Transverse colon (tissue), 3 donors: ENCODE data around the gene DRGX.

ENCODE experiments used
- POLR2A ChIP-seq: fragments of 450-650 bp; IDR thresholded peaks from one replicate; pipeline ENCODE4 v1.6.1; 2016; ENCODE audit warnings: antibody characterized with exemption, mild to moderate bottlenecking, moderate library complexity
- POLR2AphosphoS5 ChIP-seq, 3 donors: sonication (generic); formaldehyde crosslinking; IDR thresholded peaks; one replicate each; pipeline ENCODE4 v1.6.1; 2016; ENCODE audit warnings: antibody characterized with exemption in 3 of 3

DNA sequence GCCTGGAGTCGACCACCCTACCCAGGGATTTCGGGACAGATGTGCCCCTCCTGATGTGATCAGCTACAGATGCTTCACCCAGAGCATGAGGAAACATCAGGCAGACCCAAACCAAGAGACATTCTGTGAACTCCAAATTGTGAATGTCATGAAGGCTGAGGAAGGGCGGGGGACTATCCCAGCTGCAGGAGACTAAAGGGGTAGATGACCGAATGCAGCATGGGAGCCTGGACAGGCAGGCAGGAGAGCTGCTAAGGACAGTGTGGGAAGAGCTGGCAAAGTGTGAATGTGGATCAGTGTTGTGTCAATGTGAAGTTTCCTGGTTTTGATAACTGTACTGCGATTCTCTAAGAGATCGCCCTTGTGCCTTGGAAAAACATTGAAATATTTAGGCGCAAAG, 19.2 kb upstream of the DRGX start:
- TF ChIP-seq POLR2A (no peak), POLR2AphosphoS5 (IDR thresholded peaks at IDR 0.05) (no peak)
